B cell (primary cell): ENCODE results near the gene WFS1. TPM values are rescaled to one million over a fixed set of nuclear protein-coding genes. Genes with fewer than 3 reads are reported as not detected.

Experiments used
- ATAC-seq: fragments of 200-7000 bp; cut with Tn5 transposase; one replicate; pipeline ENCODE4 v1.10.0; 2021; ENCODE audit warnings: low read depth, mild to moderate bottlenecking, moderate number of reproducible peaks, moderate library complexity
- CTCF ChIA-PET: fragments of 350-600 bp; sonication (Branson Sonifier 250); formaldehyde crosslinking; loops from one replicate; lab custom pipeline; 2021; ENCODE audit warnings: antibody characterized with exemption, inconsistent platforms; lab: Charles Lee
- POLR2A ChIA-PET: fragments of 350-600 bp; sonication (Branson Sonifier 250); formaldehyde crosslinking; loops from one replicate; lab custom pipeline; 2021; ENCODE audit warnings: antibody characterized with exemption; lab: Charles Lee
- DNase-seq: peaks from one replicate; pipeline ENCODE4 v3.0.0; 2013
- H2AFZ ChIP-seq: 2 replicates; pipeline ENCODE4 v1.6.1; 2012; ENCODE audit warnings: mild to moderate bottlenecking, low read depth, low read length; ENCODE audit not compliant: insufficient read depth, poor library complexity, severe bottlenecking
- H3K27ac ChIP-seq, 2 donors: 1 replicate in 1 of 2; 2 replicates in 1 of 2; pipeline ENCODE4 v1.5.1; 2012 to 2013; ENCODE audit warnings: low read length in 2 of 2, mild to moderate bottlenecking in 2 of 2, moderate library complexity in 1 of 2
- H3K27me3 ChIP-seq, 4 experiments: fragments of 200-600 bp in 1 of 4; sonication (generic) in 1 of 4; replicated peaks in 1 of 4; 1 replicate in 2 of 4; 2 replicates in 2 of 4; pipeline versions ENCODE4 v1.6.1 to v1.7.0; 2013 to 2016; ENCODE audit warnings: low read length in 3 of 4, mild to moderate bottlenecking in 2 of 4, mixed read lengths in 1 of 4, moderate library complexity in 1 of 4; ENCODE audit not compliant: insufficient read depth in 4 of 4, control insufficient read depth in 3 of 4; ENCODE audit errors: control extremely low read depth in 1 of 4
- H3K36me3 ChIP-seq, 2 experiments: replicated peaks in 1 of 2; 1 replicate in 1 of 2; 2 replicates in 1 of 2; pipeline versions ENCODE4 v1.6.1 to v1.7.1; 2013; ENCODE audit warnings: low read length in 1 of 2; ENCODE audit not compliant: insufficient read depth in 2 of 2, control insufficient read depth in 1 of 2; ENCODE audit errors: control extremely low read depth in 1 of 2, extremely low read depth in 1 of 2
- H3K4me1 ChIP-seq, 2 donors: fragments of 200-600 bp in 1 of 2; sonication (generic) in 1 of 2; 1 replicate in 1 of 2; 2 replicates in 1 of 2; pipeline versions ENCODE4 v1.5.1 to v1.6.1; 2013 to 2017; ENCODE audit warnings: low read length in 2 of 2; ENCODE audit not compliant: control insufficient read depth in 2 of 2, insufficient read depth in 2 of 2
- H3K4me2 ChIP-seq: replicated peaks from 2 replicates; pipeline ENCODE3; 2012; ENCODE audit warnings: mild to moderate bottlenecking, low read depth, low read length; ENCODE audit not compliant: poor library complexity, severe bottlenecking
- H3K4me3 ChIP-seq, 5 experiments: fragments of 200-600 bp in 1 of 5; sonication (generic) in 1 of 5; 1 replicate in 3 of 5; 2 replicates in 2 of 5; pipeline versions ENCODE4 v1.5.1 to v1.7.0; 2011 to 2016; ENCODE audit warnings: low read length in 4 of 5, mild to moderate bottlenecking in 4 of 5, low read depth in 2 of 5, control low read depth in 1 of 5, moderate library complexity in 1 of 5; ENCODE audit not compliant: insufficient read depth in 1 of 5; ENCODE audit errors: control extremely low read depth in 1 of 5, extremely low read depth in 1 of 5
- H3K79me2 ChIP-seq: fragments of 200-600 bp; sonication (generic); one replicate; pipeline ENCODE4 v1.6.0; 2016; ENCODE audit warnings: low read length; ENCODE audit not compliant: control insufficient read depth, insufficient read depth
- H3K9ac ChIP-seq: fragments of 200-600 bp; sonication (generic); 2 replicates; pipeline ENCODE4 v1.6.1; 2017; ENCODE audit warnings: mild to moderate bottlenecking, low read length, moderate library complexity
- H3K9me3 ChIP-seq, 3 donors: one replicate each; pipeline versions ENCODE4 v1.6.1 to v1.7.1; 2013; ENCODE audit warnings: low read length in 2 of 3; ENCODE audit not compliant: control insufficient read depth in 2 of 3, insufficient read depth in 1 of 3; ENCODE audit errors: control extremely low read depth in 1 of 3
- H4K20me1 ChIP-seq: 2 replicates; pipeline ENCODE4 v1.6.0; 2012; ENCODE audit warnings: mild to moderate bottlenecking, low read length; ENCODE audit not compliant: insufficient read depth, control insufficient read depth, poor library complexity, severe bottlenecking
- H3K27ac Mint-ChIP-seq: one replicate; pipeline ENCODE4 v1.8.0; 2021; ENCODE audit warnings: mixed read lengths
- H3K27me3 Mint-ChIP-seq: one replicate; pipeline ENCODE4 v1.8.0; 2021; ENCODE audit warnings: mixed read lengths
- H3K4me1 Mint-ChIP-seq: one replicate; pipeline ENCODE4 v1.8.0; 2021; ENCODE audit warnings: mixed read lengths
- H3K4me3 Mint-ChIP-seq: one replicate; pipeline ENCODE4 v1.8.0; 2021; ENCODE audit warnings: mixed read lengths
- H3K9me3 Mint-ChIP-seq: one replicate; pipeline ENCODE4 v1.8.0; 2022; ENCODE audit warnings: mixed read lengths; ENCODE audit not compliant: insufficient read depth
- CTCF ChIP-seq: fragments of 200-600 bp; IDR thresholded peaks from one replicate; pipeline ENCODE4 v1.8.0; 2022; ENCODE audit warnings: antibody characterized with exemption, mild to moderate bottlenecking
- EZH2 ChIP-seq: IDR thresholded peaks from 2 replicates; pipeline ENCODE4 v1.6.1; 2012; ENCODE audit warnings: borderline replicate concordance, low read depth, mild to moderate bottlenecking, moderate library complexity, low read length; ENCODE audit not compliant: insufficient read depth, poor library complexity, severe bottlenecking
- WGBS: methylation state at CpG from one replicate; pipeline ENCODE4 v1.1.5; 2013; ENCODE audit warnings: missing lambda C conversion rate; ENCODE audit not compliant: insufficient coverage; 5-methylcytosine and 5-hydroxymethylcytosine counted together
- intact Hi-C: fragments of 100-400 bp; cut with micrococcal nuclease; formaldehyde crosslinking; loops from one replicate; pipeline ENCODE4 v1.10.0; 2022
- polyA plus RNA-seq: library from polyadenylated mRNA; depleted of rRNA; stranded (reverse); fragments of >200 nt; gene quantifications from 2 replicates; pipeline ENCODE4 v1.2.3, GENCODE V29; 2012
- total RNA-seq, 2 donors: library from RNA; stranded (reverse); fragments of 120-200 nt in 1 of 2; gene quantifications; 1 replicate in 1 of 2; 2 replicates in 1 of 2; pipeline versions ENCODE4 v1.2.3 to v1.2.4, GENCODE V29; 2013 to 2022

The WFS1 gene
- total and polyA plus RNA-seq, 2 donors (not counting 1 experiment from before 2014, with no cell fraction given) = 5.8 to 6.7 TPM

- Mint-ChIP-seq H3K4me1 (peaks cover 9% of the 10 kb centered on the region), H3K4me3 (no peak overlapping the region), H3K9me3 (no peaks in the 10 kb centered on the region), H3K27ac (no peak overlapping the region), H3K27me3 (peaks cover 55% of the 10 kb centered on the region)
- intact Hi-C loops = no loop called here
- WGBS = 91% methylated on average over 8 of the region's 8 CpGs
- no peak for TF ChIP-seq EZH2
- no peak for TF ChIP-seq CTCF
- H2AFZ ChIP-seq = no peak overlapping the region
- no peaks in the 10 kb centered on the region for H4K20me1 ChIP-seq
- ATAC-seq (no peak), DNase-seq (no peak)
- H3K9me3 ChIP-seq = peaks cover 0 to 5% (median 0%) of the 10 kb centered on the region in 3 donors
- H3K27me3 ChIP-seq = peaks cover 0 to 22% (median 6%) of the 10 kb centered on the region in 4 experiments
- ChIA-PET POLR2A (no interaction called here), CTCF (interaction anchor here (2.2 kb wide), 1 partner anchor 20 kb away, joined by 7 read pairs; no protein-coding TSS in a partner anchor)
- no peak overlapping the region for H3K4me3 ChIP-seq
- no peak overlapping the region for H3K27ac ChIP-seq
- no peak overlapping the region for H3K9ac ChIP-seq
- H3K79me2 ChIP-seq = no peaks in the 10 kb centered on the region
- peaks cover 0 to 5% of the 10 kb centered on the region in 2 donors for H3K4me1 ChIP-seq
- no peak overlapping the region for H3K4me2 ChIP-seq
- no peaks in the 10 kb centered on the region for H3K36me3 ChIP-seq
Measured at GRCh38 chr4:6307891-6308290, 38.2 kb downstream of the WFS1 start.

DNA sequence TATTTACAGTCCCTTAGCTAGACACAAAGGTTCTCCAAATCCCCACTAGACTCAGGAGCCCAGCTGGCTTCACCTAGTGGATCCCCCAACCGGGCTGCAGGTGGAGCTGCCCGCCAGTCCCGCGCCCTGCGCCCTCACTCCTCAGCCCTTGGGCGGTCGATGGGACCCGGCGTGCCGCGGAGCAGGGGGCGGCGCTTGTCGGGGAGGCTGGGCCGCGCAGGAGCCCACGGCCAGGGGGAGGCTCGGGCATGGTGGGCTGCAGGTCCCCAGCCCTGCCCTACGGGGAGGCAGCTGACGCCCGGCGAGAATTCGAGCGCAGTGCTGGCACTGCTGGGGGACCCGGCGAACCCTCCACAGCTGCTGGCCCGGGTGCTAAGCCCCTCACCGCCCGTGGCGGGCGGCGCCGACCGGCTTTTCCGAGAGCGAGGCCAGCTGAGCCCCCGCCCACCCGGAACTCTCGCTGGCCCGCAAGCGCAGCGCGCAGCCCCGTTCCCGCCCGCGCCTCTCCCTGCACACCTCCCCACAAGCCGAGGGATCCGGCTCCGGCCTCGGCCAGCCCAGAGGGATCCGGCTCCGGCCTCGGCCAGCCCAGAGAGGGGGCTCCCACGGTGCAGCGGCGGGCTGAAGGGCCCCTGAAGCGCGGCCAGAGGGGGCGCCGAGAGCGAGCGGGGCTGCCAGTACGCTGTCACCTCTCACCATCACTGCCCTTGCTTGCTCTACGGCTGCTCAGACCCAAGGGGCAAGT, 39.4 kb downstream of the WFS1 start:
- Mint-ChIP-seq H3K4me1 (peaks cover 9% of the 10 kb centered on the region), H3K4me3 (peak overlapping the region; percentile 13), H3K27ac (no peak overlapping the region), H3K9me3 (no peaks in the 10 kb centered on the region), H3K27me3 (peaks cover 59% of the 10 kb centered on the region)
- ATAC-seq = no peak
- Histone ChIP-seq H4K20me1 (no peaks in the 10 kb centered on the region), H3K27ac (no peak overlapping the region), H3K36me3 (no peaks in the 10 kb centered on the region), H3K4me2 (peak overlapping the region; percentile 46), H3K4me1 (peaks cover 0 to 5% of the 10 kb centered on the region in 2 donors), H2AFZ (no peak overlapping the region), H3K79me2 (no peaks in the 10 kb centered on the region), H3K4me3 (no peak overlapping the region), H3K27me3 (peaks cover 0 to 22% (median 6%) of the 10 kb centered on the region in 4 experiments), H3K9me3 (peaks cover 0 to 5% (median 0%) of the 10 kb centered on the region in 3 donors), H3K9ac (no peak overlapping the region)
- ChIA-PET CTCF (interaction anchor here (0.6 to 2.2 kb wide), 2 partner anchors 18 to 358 kb away, joined by 3 to 7 read pairs; no protein-coding TSS in a partner anchor), POLR2A (no interaction called here)
- 12% methylated on average over 65 of the region's 65 CpGs for WGBS
- intact Hi-C loops = no loop called here
- DNase-seq = no peak
- TF ChIP-seq EZH2 (no peak), CTCF (no peak)
